ENCODE data around the gene PTPRN2.
"Not testable (repeated sequence)": the region's sequence is repeated elsewhere in the genome, so short reads cannot be mapped to it uniquely, and the experiment has no call there.

PTPRN2 gene

DNA sequence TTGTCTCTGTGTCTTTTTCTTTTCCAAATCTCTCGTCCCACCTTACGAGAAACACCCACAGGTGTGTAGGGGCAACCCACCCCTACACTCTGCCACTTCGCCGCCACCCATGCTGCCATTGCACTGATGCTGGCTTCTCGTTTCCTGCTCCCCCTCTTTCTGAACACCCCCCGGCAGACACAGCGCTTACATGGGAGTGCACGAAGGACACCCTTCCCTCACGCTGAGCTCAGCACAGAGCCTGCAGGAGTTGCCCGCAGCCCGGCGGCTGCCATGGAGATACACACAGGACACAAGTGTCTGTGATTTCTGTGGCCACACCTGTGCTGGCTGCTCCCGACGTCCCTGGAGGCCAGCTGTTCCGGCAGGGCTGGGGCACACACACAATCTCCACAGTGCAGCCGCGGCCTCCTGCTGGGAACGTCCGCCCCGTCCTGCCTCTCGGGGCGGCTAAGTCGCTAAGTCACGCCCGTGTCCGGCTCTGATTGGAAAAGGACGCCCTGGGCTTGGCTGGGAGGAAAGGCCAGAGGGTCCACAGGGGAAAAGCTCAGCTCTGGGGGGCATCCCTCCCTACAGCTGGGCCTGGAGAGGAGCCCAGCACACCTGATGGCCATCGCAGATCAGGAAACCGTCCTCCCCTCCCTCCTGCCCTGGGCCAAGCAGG is 349.8 kb downstream of the PTPRN2 start:
- no peak for DNase-seq (ENCODE audit: low read depth, low spot score)

DNA sequence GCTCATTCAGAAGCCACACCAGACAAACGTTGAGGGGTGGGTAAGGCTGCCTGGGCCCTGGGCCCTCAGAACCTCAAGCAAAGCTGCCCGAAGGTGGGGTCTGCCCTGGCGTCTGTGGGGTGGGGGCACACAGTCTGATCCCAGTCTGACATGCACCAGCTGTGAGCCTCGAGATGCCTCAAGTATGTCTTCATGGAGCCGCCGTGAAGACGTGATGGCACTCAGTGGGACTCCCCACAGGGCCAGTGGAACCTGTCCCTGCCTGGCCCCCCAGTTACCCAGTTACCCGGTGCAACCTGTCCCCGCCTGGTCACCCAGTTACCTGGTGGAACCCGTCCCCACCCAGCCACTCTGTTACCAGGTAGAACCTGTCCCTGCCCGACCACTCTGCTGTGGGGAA is 351.2 kb downstream of the PTPRN2 start:
- DNase-seq (ENCODE audit: low read depth, low spot score): no peak

DNA sequence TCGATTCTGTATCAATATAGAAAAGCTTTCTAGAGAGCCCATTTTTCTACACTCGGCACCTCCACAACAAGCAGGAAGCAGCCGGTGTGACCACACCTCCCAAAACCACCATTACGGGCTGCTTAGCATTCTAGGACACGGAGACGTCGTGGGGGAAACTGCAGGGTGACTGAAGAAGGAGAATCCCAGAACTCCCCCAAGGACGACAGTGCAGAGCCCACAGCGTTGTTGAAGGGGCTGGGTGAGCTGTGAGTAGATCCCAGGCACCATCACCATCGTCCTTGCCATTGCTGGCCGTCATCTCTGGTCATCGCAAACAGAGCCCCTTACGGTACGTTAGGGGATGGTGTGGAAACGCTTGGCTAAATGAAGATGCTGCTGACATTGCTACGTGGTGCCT is 351.8 kb downstream of the PTPRN2 start:
- no peak for DNase-seq (ENCODE audit: low read depth, low spot score)

DNA sequence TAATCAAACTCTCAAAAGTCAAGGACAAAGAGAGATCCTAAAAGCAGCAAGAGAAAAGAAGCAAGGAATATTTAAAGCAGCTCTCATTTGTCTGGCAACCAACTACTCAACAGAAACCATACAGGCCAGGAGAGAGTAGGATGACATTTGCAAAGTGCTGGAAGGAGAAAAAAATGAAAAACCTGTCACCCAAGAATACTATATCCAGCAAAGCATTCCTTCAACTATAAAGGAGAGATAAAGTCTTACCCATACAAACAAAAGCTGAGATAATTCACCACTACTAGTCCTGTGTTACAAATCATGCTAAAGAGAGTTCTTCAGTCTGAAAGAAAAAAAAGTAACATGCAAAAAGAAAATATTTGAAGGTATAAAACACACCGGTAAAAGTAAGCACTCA is 357.7 kb downstream of the PTPRN2 start:
- DNase-seq (ENCODE audit: low read depth, low spot score): no peak

DNA sequence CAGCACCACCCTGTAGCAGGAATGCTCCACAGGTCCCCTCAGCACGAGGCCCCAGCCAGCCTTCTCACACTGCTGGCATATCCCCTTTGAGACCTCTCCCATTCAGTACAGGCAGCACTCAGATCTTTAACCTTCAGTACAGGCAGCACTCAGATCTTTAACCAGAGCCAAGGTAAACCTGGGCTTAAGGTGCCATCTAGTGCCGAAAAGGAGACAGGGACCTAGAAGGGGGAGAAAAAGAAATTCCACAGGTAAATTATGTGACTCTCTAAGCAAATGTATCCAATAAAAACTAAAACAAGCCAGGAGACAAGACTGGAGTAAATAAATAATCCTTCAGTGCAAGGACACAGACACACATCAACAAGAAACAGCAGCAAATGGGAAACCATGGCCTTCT is 358.6 kb downstream of the PTPRN2 start:
- no peak for DNase-seq (ENCODE audit: low read depth, low spot score)

DNA sequence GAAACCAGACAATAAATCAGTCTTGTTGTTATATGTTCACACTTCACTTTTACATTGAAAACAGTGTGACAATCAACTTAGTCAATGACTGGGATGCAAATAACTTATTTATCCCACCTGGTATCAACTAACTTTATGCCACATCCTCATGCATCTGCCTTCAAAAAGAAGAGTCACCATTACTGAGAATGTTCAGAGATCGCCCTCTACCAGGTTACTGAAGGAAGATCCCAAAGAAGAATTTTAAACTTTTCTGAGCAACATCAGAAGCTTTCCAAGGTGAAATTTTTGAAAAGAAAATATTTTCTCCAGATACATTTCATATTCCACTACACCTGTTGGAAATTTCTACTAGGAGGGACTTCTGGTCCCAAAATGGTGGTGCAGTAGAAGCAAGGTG is 359.5 kb downstream of the PTPRN2 start:
- no peak for DNase-seq (ENCODE audit: low read depth, low spot score)

DNA sequence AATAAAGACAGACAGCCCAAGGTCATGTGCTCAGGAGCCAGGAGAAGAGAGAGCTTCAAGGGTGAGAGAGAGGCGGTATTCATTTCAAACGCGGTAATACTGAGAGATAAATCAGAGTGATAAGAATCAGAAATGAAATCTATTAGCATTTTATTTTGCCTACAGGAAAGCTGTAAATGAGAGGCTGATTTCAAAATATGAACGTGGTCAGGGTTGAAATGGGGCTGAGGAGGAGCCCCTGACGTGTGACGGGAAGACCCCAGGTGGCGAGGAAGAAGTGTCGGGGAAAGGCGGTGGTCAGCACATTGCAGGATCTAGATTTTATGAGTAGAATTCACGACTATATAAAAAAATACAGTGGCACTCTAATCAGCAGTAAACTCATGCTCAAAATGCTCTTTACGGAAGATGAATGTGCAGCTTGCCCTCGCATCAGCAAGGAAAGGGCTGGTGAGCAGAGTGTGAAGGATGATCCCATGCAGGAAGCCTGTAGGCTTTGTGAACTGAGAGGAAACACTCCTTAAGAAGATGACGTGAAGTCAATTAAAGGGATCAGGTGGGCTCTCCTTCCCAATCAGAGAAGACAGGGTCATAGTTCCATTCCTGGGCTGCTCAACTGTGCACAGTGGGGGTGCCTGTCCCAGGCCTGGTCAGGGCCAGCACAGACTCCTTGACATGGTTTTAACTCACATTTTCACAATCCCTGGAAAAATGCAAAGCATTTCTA is 360.2 kb downstream of the PTPRN2 start:
- DNase-seq (ENCODE audit: low read depth, low spot score): no peak

DNA sequence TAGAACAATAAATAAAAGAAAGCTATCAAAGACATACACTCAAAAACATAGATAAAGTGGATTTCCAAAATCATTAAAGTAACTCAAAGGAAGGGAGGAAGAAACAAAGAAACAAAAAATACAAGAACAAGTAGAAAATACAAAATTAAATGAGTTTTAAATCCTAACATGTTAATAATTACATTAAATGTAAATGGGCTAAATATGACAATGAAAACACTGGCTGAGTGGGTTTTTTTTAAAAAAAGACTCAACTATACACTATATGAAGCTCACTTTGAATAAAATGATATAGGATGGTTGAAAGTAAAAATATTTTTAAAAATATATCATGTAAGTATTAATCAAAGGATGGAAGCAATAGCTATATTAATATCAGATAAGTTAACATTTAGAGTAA is 371.4 kb downstream of the PTPRN2 start:
- DNase-seq (ENCODE audit: low read depth, low spot score): no peak

DNA sequence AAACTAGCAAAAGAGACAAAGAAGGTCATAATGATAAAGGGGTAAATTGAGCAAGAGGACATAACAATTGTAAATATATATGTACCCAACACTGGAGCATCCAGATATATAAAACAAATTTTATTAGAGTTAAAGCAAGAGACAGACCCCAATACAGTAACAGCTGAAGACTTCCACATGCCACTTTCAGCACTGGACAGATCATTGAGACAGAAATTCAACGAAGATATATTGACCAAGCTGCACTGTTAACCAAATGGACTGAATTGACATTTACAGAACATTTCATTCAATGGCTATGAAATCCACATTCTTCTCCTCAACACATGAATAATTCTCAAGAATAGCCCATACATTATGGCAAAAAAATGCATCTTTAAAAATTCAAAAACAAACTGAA is 378.2 kb downstream of the PTPRN2 start:
- DNase-seq (ENCODE audit: low read depth, low spot score): no peak

DNA sequence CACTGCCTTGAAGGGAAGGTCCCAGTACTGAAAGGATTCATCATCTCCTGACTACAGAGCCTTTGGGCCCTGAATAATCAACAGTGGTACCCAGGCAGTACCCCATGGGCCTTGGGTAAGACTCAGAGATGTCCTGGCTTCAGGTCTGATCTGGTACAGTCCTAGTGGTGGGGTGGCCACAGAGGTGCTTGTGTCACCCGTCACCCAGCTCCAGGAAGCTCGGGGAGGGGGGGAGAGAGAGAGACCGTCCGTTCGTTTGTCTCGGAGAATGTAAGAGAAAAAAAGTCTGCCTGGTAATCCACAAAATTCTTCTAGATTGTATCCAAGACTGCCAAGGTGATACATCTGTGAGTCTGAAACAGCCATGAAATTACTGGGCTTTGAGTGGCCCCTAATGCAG is 381.3 kb downstream of the PTPRN2 start:
- DNase-seq (ENCODE audit: low read depth, low spot score): no peak

DNA sequence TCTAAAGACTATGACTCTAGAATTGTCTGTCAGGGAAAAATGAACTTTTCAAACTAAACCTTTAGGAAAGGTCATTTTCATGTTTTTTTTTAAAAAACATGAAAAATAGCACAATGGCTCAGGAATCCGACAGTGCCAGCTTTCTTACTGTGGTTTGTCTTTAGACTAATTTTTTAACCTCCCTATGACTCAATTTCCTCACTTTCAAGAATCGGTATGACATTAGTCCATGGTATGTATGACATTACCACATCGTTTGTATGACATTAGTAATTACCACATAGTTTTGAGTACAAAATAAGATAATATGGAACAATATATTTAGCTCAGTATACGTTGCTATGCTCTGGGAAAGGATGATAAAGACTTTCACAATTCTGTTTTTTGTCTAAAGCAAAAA is 383.2 kb downstream of the PTPRN2 start:
- DNase-seq (ENCODE audit: low read depth, low spot score): no peak

DNA sequence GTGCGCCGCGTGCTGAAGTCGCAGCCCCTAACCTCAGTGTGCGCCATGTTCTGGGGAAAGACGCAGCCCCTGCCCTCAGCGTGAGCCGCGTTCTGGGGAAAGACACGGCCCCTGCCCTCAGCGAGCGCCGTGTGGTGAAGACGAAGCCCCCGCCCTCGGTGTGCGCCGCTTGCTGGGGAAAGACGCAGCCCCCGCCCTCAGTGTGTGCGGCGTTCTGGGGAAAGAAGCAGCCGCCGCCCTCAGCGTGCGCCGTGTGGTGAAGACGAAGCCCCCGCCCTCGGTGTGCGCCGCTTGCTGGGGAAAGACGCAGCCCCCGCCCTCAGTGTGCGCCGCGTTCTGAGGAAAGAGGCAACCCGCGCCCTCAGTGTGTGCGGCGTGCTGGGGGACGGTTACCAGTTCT is 383.7 kb downstream of the PTPRN2 start:
- not testable (repeated sequence) for DNase-seq (ENCODE audit: low read depth, low spot score)

DNA sequence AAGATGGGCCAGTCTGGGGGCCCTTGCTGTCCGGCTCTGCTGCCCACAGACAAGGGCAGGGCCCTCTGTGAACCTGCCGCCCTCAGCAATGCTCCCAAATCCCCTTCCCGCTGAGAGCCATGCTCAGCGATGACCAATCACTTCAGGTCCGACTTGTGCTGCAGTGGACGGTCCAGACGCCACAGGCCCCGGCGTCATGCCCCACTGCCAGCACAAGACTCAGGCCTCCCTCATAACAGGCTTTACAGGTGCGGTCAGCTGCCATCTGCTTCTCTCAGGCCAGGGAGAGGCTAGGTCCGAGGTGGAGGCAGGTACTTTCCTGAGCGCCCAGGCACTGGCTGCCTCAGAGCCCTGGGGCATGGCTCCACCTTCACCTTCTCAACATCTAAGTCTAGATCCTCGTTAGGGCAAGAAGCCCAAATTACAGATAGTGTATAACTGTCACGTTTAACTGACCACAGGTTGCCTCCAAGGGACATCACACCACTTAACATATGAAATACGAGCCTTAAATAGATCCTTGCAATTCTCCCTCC is 393.2 kb downstream of the PTPRN2 start:
- no peak for DNase-seq (ENCODE audit: low read depth, low spot score)

DNA sequence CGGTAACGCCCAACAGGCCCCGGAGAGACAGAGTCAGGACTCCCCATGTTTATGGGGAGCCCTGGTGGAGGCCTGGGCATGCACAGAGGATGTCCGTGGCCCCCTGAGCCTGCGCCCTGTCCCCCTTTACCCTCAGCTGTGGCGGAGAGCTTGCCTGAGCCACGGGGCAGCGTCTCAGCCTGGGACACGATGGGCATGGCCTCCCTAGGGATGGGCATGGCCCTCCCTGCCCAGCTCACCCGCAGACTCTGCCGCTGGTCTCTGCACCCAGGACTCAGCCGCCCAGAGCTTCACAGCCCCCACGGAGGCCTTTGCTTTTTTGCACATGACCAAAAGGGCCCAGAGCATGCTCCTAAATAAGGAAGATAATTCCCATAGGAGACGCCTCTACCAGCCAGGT is 394.2 kb downstream of the PTPRN2 start:
- DNase-seq (ENCODE audit: low read depth, low spot score): no peak

DNA sequence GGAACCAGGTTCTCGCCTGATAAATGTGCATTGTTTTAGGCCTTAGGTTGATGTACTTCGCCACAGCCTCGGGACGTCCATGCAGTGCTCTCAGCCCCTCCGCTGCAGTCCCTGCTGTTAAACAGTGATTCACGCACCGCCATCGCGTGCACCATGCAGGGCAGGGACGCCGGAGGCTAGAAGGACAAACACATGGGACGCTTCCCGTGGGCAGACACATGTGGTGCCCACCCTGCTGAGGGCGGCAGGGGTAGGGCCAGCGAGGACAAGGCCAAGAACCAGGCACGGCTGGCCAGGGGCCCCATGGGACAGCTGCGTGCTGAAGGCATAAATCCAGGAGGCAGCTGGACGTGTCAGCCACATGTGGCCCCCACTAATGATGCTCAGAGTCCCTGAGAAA is 394.7 kb downstream of the PTPRN2 start:
- DNase-seq (ENCODE audit: low read depth, low spot score): no peak

DNA sequence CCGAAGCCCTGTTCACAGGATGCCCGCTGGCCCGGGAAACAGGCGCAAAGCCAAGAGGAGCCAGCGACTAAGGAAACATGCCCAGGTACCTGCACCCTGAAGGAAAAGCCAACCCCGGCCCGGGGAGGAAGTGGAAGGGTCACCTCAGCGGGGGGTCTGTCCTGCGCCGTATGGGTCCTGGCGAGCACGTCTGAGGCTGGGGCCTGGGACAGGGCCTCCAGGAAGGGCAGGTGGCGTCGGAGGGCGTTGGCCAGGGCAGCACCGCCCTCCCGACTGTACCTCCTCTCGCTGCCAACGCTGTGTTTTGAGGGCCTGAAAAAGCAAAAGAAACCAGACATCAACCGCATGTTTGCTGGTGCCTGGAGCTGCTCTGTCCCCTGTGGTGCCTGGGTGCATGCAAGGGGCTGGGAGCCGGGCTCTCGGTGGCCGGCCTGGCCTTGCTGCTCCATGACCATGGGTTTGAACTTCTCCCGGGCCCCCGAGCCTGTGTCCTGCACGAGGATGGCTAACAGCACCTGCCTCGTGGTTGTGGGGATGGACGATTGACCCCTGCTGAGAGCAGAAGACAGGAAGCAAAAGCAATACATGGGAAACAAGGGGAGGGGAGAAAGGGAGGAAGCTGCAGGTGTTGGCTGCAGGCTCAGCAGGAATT is 395.3 kb downstream of the PTPRN2 start:
- no peak for DNase-seq (ENCODE audit: low read depth, low spot score)

DNA sequence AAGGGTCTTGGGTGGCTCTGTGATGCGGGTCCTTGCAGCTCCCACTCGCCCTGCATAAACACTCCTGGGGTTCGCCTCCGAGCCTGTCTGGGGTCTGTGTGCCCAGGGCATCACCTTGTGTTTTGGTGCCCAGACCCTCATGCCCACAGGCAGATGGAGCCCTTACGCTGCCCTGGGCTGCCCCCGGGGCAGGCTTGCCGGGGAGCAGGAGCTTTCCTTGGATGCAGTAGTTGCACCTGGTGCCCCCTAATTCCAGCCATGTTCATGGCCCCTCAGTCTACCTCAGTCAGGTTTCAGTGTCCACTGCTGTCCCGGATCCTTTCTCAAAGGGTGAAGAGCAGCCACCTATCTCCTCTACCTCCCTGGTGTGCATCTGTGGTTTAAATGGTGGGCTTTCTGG is 396.0 kb downstream of the PTPRN2 start:
- DNase-seq (ENCODE audit: low read depth, low spot score): no peak

DNA sequence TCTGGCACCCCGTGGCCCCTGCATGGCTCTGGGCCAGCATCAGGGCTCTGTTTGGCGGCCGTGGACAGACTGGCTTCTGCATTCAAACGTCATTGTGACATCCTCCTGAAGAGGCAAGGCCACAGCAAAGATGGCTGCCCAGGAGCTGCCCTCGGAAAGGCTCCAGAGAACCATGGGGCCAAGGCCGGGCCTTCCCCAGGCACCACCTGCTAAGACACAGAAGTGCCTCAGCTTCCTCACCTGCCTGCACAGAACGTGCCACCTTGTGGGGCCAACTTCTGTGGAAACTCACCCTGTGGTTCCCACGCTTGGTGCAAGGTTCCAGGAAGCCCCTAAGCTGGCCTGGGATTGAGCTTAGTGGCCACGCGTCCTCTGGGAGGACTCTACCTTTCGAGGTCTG is 396.9 kb downstream of the PTPRN2 start:
- DNase-seq (ENCODE audit: low read depth, low spot score): no peak

DNA sequence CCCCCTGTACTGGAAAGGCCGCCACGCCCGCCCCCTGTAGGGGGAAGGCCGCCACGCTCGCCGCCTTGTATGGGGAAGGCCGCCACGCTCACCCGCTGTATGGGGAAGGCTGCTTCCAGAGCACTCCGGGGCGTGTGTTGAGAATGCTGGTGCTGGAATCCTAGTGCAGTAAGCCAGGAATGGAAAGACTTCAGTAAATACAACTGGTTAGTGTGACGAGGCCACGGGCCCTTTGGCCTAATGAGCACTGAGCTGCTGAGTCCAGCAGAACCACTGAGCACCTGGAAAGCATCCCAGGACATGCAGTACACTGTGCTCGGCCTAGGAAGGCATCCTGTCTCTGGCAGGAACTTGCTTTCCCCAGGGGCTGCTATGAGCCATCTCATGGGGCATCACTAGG is 398.9 kb downstream of the PTPRN2 start:
- DNase-seq (ENCODE audit: low read depth, low spot score): no peak

DNA sequence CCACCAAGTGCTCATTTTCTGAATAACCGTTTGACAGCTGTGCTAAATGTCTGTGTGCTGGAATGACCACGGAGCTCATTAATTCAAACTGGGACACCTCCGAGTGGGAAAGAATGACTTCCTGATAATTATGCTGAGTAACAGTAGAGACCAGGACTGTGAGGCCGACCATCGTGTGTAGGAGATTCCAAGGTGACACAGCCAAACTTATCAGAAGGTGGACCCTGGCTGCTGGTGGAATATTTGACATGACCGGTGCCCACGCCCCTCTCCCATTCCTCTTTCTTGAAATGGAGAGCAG is 400.0 kb downstream of the PTPRN2 start:
- no peak for DNase-seq (ENCODE audit: low read depth, low spot score)

DNA sequence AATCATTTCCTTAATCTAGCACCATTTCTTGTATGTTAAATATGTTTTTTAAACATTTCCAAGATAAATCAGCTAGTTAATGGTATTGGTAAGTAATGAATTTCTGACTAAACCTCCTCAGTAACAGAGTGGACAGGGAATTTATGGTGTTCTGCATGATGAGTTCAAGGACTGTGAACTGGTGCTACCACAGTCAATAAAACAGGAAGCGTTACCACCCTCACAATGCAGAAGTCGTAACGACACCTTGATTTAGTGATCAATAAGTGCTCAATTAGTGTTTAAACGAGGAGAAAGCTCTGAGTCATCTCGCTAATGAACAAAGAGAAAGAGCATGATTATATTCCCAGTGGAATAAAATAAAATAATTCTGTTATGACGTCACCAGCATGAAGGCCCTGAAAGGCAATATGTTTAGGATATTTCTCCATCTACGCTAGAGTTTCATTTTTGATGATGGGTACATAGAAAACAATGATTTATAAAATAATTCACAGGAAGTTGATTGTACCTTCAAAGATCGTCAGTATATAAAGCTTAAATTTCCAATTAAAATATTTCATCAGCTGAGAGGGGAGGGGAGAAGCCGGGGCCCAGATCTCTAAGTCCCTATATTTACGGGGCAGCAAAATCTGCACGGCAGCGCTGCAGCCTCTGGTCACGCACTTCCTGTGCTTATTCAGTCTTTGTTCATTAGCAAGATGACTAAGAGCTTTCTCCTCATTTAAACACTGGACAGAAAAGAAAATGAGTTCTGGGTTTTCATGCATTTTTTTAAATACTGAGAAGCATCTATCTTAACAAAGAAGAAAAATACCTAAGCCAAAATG is 400.5 kb downstream of the PTPRN2 start:
- DNase-seq (ENCODE audit: low read depth, low spot score): no peak

DNA sequence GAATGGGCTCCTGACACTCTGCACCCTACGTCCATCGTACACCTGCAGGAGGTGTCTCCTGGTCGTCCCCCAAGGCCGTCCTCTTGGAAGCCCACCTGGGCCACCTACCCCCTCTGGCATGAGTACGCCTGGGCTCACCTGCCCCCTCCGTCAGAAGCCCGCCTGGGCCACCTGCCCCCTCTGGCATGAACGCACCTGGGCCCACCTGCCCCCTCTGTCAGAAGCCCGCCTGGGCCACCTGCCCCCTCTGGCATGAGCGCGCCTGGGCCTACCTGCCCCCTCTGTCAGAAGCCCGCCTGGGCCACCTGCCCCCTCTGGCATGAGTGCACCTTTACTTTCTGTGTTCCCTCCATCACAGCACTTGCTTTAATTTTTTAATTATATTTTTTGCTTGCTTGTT is 401.2 kb downstream of the PTPRN2 start:
- no peak for DNase-seq (ENCODE audit: low read depth, low spot score)

Data from smooth muscle cell of the brain vasculature (primary cell).